Measurements from ENCODE around the gene APOB. TPM values are rescaled to one million over a fixed set of nuclear protein-coding genes. Genes with fewer than 3 reads are reported as not detected.

APOB gene
- total RNA-seq (2014; rRNA removed; shearing (Covaris generic)) = not detected in 2 replicates

GRCh38 chr2:21043744-21044532, at the start of gene APOB:
TSS of gene APOB (minus strand) at chr2:21044073. CDS start at chr2:21043945, 128 bp downstream.
- no peak for DNase-seq (ENCODE audit: low read depth)

DNA sequence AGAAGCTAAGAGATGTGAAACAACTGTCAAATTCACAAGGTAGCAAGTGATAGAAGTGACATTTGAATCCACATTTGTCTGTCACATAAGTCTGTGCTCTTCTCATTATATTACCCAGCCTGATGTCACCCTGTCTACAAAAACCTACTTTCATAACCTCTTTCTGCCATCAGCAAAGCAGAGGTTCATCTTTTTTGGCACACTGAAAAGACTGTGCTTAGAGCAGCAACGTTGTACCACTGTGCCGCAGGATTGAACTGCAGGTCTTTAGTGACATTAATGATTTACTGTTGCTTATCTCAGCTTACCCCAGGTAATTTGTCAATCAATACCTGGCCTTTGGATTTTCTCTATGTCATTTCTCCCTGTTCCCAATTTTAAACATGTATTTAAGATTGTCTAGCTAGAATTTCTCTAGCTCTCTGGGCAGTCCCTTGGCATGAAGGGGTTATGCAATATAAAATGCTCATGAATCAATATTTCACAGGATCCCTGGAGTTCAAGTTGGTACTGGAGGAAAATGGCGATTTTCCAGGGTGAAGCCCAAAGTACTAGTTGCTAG, 48.5 kb upstream of the APOB start:
- no peak for DNase-seq (ENCODE audit: low read depth)

- no peak for DNase-seq (ENCODE audit: low read depth)
Observed at GRCh38 chr2:21084401-21084800, 40.5 kb upstream of the APOB start.

- DNase-seq (ENCODE audit: low read depth) = no peak
Observed at GRCh38 chr2:21083482-21083881, 39.6 kb upstream of the APOB start.

GRCh38 chr2:21078296-21078695, 34.4 kb upstream of the APOB start:
- DNase-seq (ENCODE audit: low read depth) = no peak

- no peak for DNase-seq (ENCODE audit: low read depth)
Observed at GRCh38 chr2:21072477-21073242, 28.8 kb upstream of the APOB start.

DNA sequence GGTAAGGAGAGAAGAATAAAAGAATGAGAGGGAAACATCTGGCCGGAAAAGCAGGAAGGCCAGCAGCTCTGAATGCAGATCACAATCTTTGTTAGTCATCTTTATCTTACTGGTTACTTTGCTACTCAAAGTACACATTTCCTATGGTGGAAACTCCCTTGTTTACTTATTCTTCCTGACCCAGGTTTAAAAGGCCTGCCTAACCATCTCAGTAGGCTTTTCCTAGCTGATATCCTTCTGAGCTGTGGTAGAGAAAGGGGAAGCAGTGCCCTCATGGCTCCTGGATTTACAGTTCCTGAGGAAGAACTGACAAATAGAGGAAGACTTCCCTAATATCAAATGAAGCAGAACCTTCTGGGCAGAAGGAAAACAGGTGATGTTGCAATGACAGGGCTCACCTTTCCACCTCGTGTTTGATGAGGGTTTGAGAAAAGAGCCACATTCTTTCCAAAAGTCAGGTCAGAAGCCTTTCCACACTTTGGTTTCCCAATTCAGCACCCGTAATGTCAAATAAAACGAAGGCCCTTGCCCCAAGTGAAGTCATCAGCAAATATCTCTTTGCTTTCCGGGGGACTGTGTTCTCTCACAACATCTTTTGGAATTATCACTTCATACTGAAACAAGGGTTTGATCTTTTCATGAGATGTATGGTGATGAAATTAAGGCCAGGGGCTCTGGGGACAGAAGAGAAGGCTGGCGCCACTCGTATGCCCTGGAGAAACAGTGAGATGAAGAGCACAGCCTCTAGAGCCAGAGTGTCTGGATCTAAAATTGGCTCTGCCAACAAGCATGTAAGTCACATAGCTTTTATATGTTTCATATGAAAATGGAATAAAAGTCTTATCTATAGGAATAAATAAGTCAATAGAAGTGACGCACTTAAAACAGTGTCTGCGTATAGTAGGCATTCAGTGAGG, 26.7 kb upstream of the APOB start:
- DNase-seq (ENCODE audit: low read depth) = no peak

- no peak for DNase-seq (ENCODE audit: low read depth)
Observed at GRCh38 chr2:21069746-21070340, 26.0 kb upstream of the APOB start.

GRCh38 chr2:21067859-21068537, 24.1 kb upstream of the APOB start:
- DNase-seq (ENCODE audit: low read depth) = no peak

- DNase-seq (ENCODE audit: low read depth) = no peak
Observed at GRCh38 chr2:21067125-21067524, 23.3 kb upstream of the APOB start.

- DNase-seq (ENCODE audit: low read depth) = no peak
Observed at GRCh38 chr2:21059885-21060610, 16.2 kb upstream of the APOB start.

DNA sequence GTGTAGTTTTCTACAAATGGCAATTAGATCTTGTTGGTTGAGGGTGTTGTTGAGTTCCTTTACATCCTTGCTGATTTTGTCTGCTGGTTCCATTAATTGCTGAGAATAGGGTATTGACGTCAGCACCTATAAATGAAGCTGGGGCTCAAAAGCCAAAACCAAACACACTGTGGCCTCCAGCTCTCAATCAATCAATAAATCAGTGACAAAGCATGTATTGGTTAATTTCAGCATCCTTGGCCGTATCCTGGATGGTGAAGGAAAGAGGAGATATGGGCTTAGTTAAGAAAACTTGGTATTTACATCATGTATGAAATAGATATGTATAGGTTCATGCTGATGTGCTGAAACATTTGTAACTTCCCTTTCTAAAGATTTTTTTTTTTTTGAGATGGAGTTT, 13.2 kb upstream of the APOB start:
- no peak for DNase-seq (ENCODE audit: low read depth)

DNA sequence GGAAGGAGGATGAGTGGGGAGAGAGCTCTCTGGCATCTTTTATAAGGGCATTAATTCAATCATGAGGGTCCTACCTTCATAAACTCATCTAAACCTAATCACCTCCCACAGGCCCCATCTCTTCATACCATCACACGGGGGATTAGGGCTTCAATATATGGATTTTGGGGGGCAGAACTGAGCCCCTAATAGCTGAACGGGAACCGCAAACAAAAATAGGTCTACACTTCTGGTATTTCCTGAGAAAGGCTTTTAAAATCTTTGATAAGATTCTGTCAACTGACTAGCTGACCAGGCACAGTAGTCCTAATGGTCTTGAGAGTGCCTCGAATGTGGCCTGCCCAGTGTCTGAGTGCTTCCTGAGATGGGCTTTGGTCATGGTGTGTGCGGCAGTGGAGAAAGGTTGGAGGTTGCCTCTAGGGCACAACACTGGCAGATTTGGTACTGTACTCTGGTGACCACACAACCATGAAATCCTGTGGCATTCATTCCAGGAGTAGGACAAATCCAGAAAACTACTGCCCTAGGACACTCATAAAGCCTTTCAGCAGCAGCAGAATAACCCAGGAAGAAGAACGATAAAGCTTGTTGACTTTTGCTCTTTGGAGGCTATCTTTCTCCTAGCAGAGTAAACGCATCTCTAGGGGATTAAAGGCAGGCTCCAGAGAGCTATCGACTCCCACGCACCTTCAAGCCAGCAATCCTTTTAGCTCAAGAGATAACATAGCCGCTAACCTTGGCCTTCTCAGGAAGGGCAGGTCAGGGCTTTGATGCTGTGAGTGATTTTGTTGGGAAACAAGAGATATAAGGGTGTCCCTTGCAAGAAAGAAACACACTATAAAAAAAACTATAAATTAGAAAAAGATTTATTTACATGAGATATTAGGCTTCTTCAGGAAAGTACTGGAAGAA, 12.3 kb upstream of the APOB start:
- DNase-seq (ENCODE audit: low read depth) = no peak

DNA sequence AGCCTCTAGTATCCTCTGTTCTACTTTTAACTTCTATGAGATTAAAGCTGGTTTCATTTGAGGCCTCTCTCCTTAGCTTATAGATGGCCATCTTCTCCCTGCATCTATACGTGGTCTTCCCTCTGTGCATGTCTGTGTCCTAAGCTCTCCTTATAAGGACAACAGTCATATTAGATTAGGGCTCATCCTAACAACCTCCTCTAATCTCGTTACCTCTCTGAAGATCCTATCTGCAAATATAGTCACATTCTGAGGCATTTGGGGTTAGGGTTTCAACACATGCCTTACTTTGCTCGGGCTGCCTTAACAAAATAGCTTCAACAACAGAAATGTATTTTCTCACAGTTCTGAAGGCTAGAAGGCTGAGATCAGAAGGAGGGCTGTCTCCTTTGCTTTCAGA, 11.6 kb upstream of the APOB start:
- DNase-seq (ENCODE audit: low read depth) = no peak

- DNase-seq (ENCODE audit: low read depth) = no peak
Observed at GRCh38 chr2:21054011-21054410, 10.1 kb upstream of the APOB start.

GRCh38 chr2:21052044-21052443, 8.2 kb upstream of the APOB start:
- no peak for DNase-seq (ENCODE audit: low read depth)

GRCh38 chr2:21050164-21050563, 6.3 kb upstream of the APOB start:
- no peak for DNase-seq (ENCODE audit: low read depth)

GRCh38 chr2:21047141-21048009, 3.5 kb upstream of the APOB start:
- DNase-seq (ENCODE audit: low read depth) = no peak

All from RPMI7951 (cell line).